SK-N-SH (cell line): ENCODE measurements around the gene CD24. TPM values are rescaled to one million over a fixed set of nuclear protein-coding genes. Genes with fewer than 3 reads are reported as not detected.

Experiments used
- polyA plus RNA-seq, 3 experiments: library from polyadenylated mRNA; depleted of rRNA; stranded (reverse); fragments of >200 nt; gene quantifications; 2 replicates each; pipeline ENCODE4 v1.2.3, GENCODE V29; 2012

CD24 gene
- polyA plus RNA-seq, 1 of the 3 experiments (the other 2 are of a cell fraction) = 1.9 TPM

Other genes starting within 250 kb of the CD24 start
- gene MTRES1, start 53.5 kb upstream of the CD24 start, polyA plus RNA-seq (2012; rRNA removed) = 8.5 and 10.2 TPM in 2 replicates
- 0.93 and 1.0 TPM in 2 replicates for gene BEND3, start 140.8 kb upstream of the CD24 start, polyA plus RNA-seq (2012; rRNA removed)